HepG2 (cell line): Measurements from ENCODE around the gene CARD8. TPM values are rescaled to one million over a fixed set of nuclear protein-coding genes. Genes with fewer than 3 reads are reported as not detected.

Source experiments
- CHD2 ChIP-seq: IDR thresholded peaks from 2 replicates; pipeline ENCODE4 v1.6.1; 2011; ENCODE audit warnings: low read depth, low read length, improper control_type of control experiment
- ERF ChIP-seq: IDR thresholded peaks from 2 replicates; pipeline ENCODE4 v1.6.1; 2018; ENCODE audit warnings: missing biosample characterization, missing genetic modification reagents
- FOXP1 ChIP-seq, 2 experiments: fragments of 450-650 bp in 1 of 2; IDR thresholded peaks; 2 replicates each; pipeline ENCODE4 v1.6.1; 2017 to 2018; ENCODE audit warnings: antibody characterized with exemption in 1 of 2
- GABPA ChIP-seq, 2 experiments: IDR thresholded peaks; 2 replicates each; pipeline ENCODE4 v1.6.1; 2011 to 2016; ENCODE audit warnings: low read depth in 2 of 2, low read length in 1 of 2, missing biosample characterization in 1 of 2, missing genetic modification characterization in 1 of 2
- GPBP1L1 ChIP-seq: sonication (generic); formaldehyde crosslinking; IDR thresholded peaks from 2 replicates; pipeline ENCODE4 v1.5.0; 2020; ENCODE audit warnings: mild to moderate bottlenecking, missing genetic modification reagents
- HNRNPK ChIP-seq: fragments of 200-400 bp; formaldehyde crosslinking; IDR thresholded peaks from 2 replicates; pipeline ENCODE4 v1.6.1; 2018; ENCODE audit warnings: low read length, low read depth, moderate library complexity, mild to moderate bottlenecking; ENCODE audit not compliant: poor library complexity, severe bottlenecking
- HNRNPLL ChIP-seq: fragments of 200-400 bp; formaldehyde crosslinking; IDR thresholded peaks from 2 replicates; pipeline ENCODE4 v1.6.1; 2017; ENCODE audit warnings: mild to moderate bottlenecking, low read depth, low read length; ENCODE audit not compliant: poor library complexity, severe bottlenecking
- JUNB ChIP-seq: sonication (generic); formaldehyde crosslinking; IDR thresholded peaks from 2 replicates; pipeline ENCODE4 v1.8.0; 2022; ENCODE audit warnings: missing genetic modification reagents, mild to moderate bottlenecking, borderline replicate concordance
- KDM1A ChIP-seq: IDR thresholded peaks from 2 replicates; pipeline ENCODE4 v1.6.1; 2016; ENCODE audit warnings: missing compliant biosample characterization
- KDM6A ChIP-seq: IDR thresholded peaks from 2 replicates; pipeline ENCODE4 v1.6.1; 2016; ENCODE audit warnings: low read depth
- MTERF4 ChIP-seq: sonication (generic); formaldehyde crosslinking; IDR thresholded peaks from 2 replicates; pipeline ENCODE4 v1.8.0; 2023; ENCODE audit warnings: mild to moderate bottlenecking, missing genetic modification reagents
- POLR2G ChIP-seq: fragments of 200-400 bp; formaldehyde crosslinking; IDR thresholded peaks from 2 replicates; pipeline ENCODE4 v1.6.1; 2018; ENCODE audit warnings: mild to moderate bottlenecking, low read depth, low read length, moderate library complexity
- SIN3A ChIP-seq: IDR thresholded peaks from 2 replicates; pipeline ENCODE4 v1.6.1; 2011; ENCODE audit warnings: low read depth, mild to moderate bottlenecking, control low read depth, low read length, borderline replicate concordance
- TFDP2 ChIP-seq: sonication (generic); formaldehyde crosslinking; IDR thresholded peaks from 2 replicates; pipeline ENCODE4 v1.4.0; 2020; ENCODE audit warnings: missing genetic modification reagents
- ZC3H4 ChIP-seq: sonication (generic); formaldehyde crosslinking; IDR thresholded peaks from 2 replicates; pipeline ENCODE4 v1.4.0; 2020; ENCODE audit warnings: missing genetic modification reagents, borderline replicate concordance
- ZNF44 ChIP-seq: sonication (generic); formaldehyde crosslinking; IDR thresholded peaks from 2 replicates; pipeline ENCODE4 v1.5.1; 2020; ENCODE audit warnings: mild to moderate bottlenecking, missing genetic modification reagents
- ZNF510 ChIP-seq: sonication (generic); formaldehyde crosslinking; IDR thresholded peaks from 2 replicates; pipeline ENCODE4 v1.4.0; 2020; ENCODE audit warnings: low read depth, mild to moderate bottlenecking, missing genetic modification reagents
- ZNF768 ChIP-seq: sonication (generic); formaldehyde crosslinking; IDR thresholded peaks from 2 replicates; pipeline ENCODE4 v1.4.0; 2020; ENCODE audit warnings: missing genetic modification reagents
- ZNF784 ChIP-seq: sonication (generic); formaldehyde crosslinking; IDR thresholded peaks from 2 replicates; pipeline ENCODE4 v1.5.1; 2020; ENCODE audit warnings: missing genetic modification reagents, mild to moderate bottlenecking, borderline replicate concordance
- polyA plus RNA-seq, 8 experiments: library from polyadenylated mRNA; depleted of rRNA in 3 of 8; stranded (reverse) in 7 of 8; unstranded in 1 of 8; fragments of >200 nt; fragmentation: Illumina TruSeq in 4 of 8; extraction: Trizol in 4 of 8; gene quantifications; 2 replicates each; pipeline versions ENCODE4 v1.2.1 to v1.2.3, GENCODE V29; 2011 to 2016; ENCODE audit warnings: low read depth in 4 of 8, missing spikeins in 1 of 8, mixed read lengths in 1 of 8; ENCODE audit not compliant: insufficient read depth in 1 of 8
- total RNA-seq, 5 experiments: library from RNA; depleted of rRNA; stranded (reverse); fragments of >200 nt; fragmentation: Illumina TruSeq; extraction: Trizol; gene quantifications; 2 replicates each; pipeline ENCODE4 v1.2.3, GENCODE V29; 2016; ENCODE audit warnings: low read depth in 1 of 5
- TF ChIP-seq, protein P1 (sequence below): sonication (generic); formaldehyde crosslinking; IDR thresholded peaks from 2 replicates; pipeline ENCODE4 v1.5.1; 2020; ENCODE audit warnings: mild to moderate bottlenecking, missing genetic modification reagents

The CARD8 gene
- total and polyA plus RNA-seq, 2 of the 13 experiments (the other 11 are each of a cell fraction or from before 2014, with no cell fraction given) = 15.0 to 19.2 TPM

GRCh38 chr19:48169939-48170803 is 85.5 kb downstream of the CARD8 start, which contains the start of the genes LIG1 and ZSWIM9 (continued):
- TF ChIP-seq SIN3A (peak; percentile 72; the same call in 1 of the 2 replicates), ERF (CRISPR knock-in tag) (peak; percentile 64; the same call in 1 of the 2 replicates), ZNF768 (peak; percentile 73; the same call in 1 of the 2 replicates), ZNF44 (CRISPR knock-in tag) (0 out of 2 replicates have a peak, but pooled peaks have one; percentile 71), FOXP1 (IDR thresholded peaks at IDR 0.05) (no peak), FOXP1 (CRISPR knock-in tag; IDR thresholded peaks at IDR 0.05) (no peak), JUNB (CRISPR knock-in tag) (no peak), POLR2G (peak; percentile 69), KDM6A (peak; percentile 21; the same call in 1 of the 2 replicates), ZNF784 (CRISPR knock-in tag) (no peak), HNRNPLL (peak; percentile 89), GABPA (IDR thresholded peaks at IDR 0.05; ENCODE audit: low read depth, low read length) (peak; percentile 38; the same call in 1 of the 2 replicates), GABPA (CRISPR knock-in tag; IDR thresholded peaks at IDR 0.05; ENCODE audit: low read depth) (peak; percentile 81), ZC3H4 (CRISPR knock-in tag) (no peak; the same call in 1 of the 2 replicates), MTERF4 (peak; percentile 75; the same call in 1 of the 2 replicates), ZNF510 (CRISPR knock-in tag) (peak; percentile 40; the same call in 1 of the 2 replicates), CHD2 (0 out of 2 replicates have a peak, but pooled peaks have one; percentile 34), HNRNPK (peak; percentile 98), GPBP1L1 (CRISPR knock-in tag) (no peak), TFDP2 (CRISPR knock-in tag) (peak; percentile 99), KDM1A (CRISPR knock-in tag) (no peak)
- TF ChIP-seq, protein P1, sequence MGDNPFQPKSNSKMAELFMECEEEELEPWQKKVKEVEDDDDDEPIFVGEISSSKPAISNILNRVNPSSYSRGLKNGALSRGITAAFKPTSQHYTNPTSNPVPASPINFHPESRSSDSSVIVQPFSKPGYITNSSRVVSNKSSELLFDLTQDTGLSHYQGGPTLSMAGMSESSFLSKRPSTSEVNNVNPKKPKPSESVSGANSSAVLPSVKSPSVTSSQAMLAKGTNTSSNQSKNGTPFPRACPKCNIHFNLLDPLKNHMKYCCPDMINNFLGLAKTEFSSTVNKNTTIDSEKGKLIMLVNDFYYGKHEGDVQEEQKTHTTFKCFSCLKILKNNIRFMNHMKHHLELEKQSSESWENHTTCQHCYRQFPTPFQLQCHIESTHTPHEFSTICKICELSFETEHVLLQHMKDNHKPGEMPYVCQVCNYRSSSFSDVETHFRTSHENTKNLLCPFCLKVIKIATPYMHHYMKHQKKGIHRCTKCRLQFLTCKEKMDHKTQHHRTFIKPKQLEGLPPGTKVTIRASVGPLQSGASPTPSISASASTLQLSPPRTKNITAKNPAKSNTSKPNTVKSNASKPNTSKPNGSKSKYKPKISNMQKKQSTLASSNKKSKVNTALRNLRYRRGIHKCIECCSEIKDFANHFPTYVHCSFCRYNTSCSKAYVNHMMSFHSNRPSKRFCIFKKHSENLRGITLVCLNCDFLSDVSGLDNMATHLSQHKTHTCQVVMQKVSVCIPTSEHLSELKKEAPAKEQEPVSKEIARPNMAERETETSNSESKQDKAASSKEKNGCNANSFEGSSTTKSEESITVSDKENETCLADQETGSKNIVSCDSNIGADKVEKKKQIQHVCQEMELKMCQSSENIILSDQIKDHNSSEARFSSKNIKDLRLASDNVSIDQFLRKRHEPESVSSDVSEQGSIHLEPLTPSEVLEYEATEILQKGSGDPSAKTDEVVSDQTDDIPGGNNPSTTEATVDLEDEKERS (CRISPR knock-in tag) = no peak
